Natural killer cell (primary cell): ENCODE results near the gene PRADC1. TPM values are rescaled to one million over a fixed set of nuclear protein-coding genes. Genes with fewer than 3 reads are reported as not detected.
A peak's percentile ranks its signal among the peaks of the same experiment; 100 is the strongest.

ENCODE experiments used
- ATAC-seq, 3 donors: fragments of 150-1000 bp in 2 of 3; fragments of 200-7000 bp in 1 of 3; cut with Tn5 transposase; 1 replicate in 1 of 3; 2 replicates in 2 of 3; pipeline ENCODE4 v1.10.0; 2021; ENCODE audit warnings: mild to moderate bottlenecking in 2 of 3, moderate library complexity in 2 of 3
- DNase-seq, 2 donors: peaks; one replicate each; pipeline versions ENCODE4 v3.0.0 to v3.0.0-alpha.2; 2013 to 2021; ENCODE audit warnings: mixed read lengths in 1 of 2
- H3K27ac ChIP-seq: one replicate; pipeline ENCODE4 v1.5.1; 2013; ENCODE audit warnings: mild to moderate bottlenecking, low read length
- H3K27me3 ChIP-seq: one replicate; pipeline ENCODE4 v1.6.1; 2013; ENCODE audit warnings: low read length; ENCODE audit not compliant: control insufficient read depth, insufficient read depth
- H3K36me3 ChIP-seq: one replicate; pipeline ENCODE4 v1.6.1; 2013; ENCODE audit warnings: low read length; ENCODE audit not compliant: control insufficient read depth, insufficient read depth
- H3K4me1 ChIP-seq: one replicate; pipeline ENCODE4 v1.6.1; 2013; ENCODE audit warnings: low read length; ENCODE audit not compliant: control insufficient read depth, insufficient read depth
- H3K4me3 ChIP-seq: one replicate; pipeline ENCODE4 v1.5.1; 2013; ENCODE audit warnings: low read length
- H3K9me3 ChIP-seq: one replicate; pipeline ENCODE4 v1.6.1; 2013; ENCODE audit warnings: low read length; ENCODE audit not compliant: control insufficient read depth, insufficient read depth
- H3K27ac Mint-ChIP-seq, 2 donors: one replicate each; pipeline ENCODE4 v1.8.0; 2022; ENCODE audit warnings: mild to moderate bottlenecking in 2 of 2, mixed read lengths in 2 of 2, moderate library complexity in 1 of 2
- H3K27me3 Mint-ChIP-seq, 2 donors: one replicate each; pipeline ENCODE4 v1.8.0; 2022; ENCODE audit warnings: low read depth in 2 of 2, mixed read lengths in 2 of 2
- H3K36me3 Mint-ChIP-seq: one replicate; pipeline ENCODE4 v1.8.0; 2022; ENCODE audit warnings: mixed read lengths
- H3K4me1 Mint-ChIP-seq, 2 donors: one replicate each; pipeline ENCODE4 v1.8.0; 2022; ENCODE audit warnings: mixed read lengths in 2 of 2
- H3K4me3 Mint-ChIP-seq: one replicate; pipeline ENCODE4 v1.8.0; 2022; ENCODE audit warnings: mild to moderate bottlenecking, moderate library complexity, mixed read lengths
- H3K9me3 Mint-ChIP-seq, 2 donors: one replicate each; pipeline ENCODE4 v1.8.0; 2022; ENCODE audit warnings: mixed read lengths in 2 of 2
- CTCF ChIP-seq: fragments of 200-600 bp; IDR thresholded peaks from one replicate; pipeline ENCODE4 v1.8.0; 2022; ENCODE audit warnings: antibody characterized with exemption
- WGBS: methylation state at CpG from one replicate; pipeline ENCODE4 v1.1.7; 2013; ENCODE audit warnings: missing lambda C conversion rate; ENCODE audit not compliant: insufficient coverage; 5-methylcytosine and 5-hydroxymethylcytosine counted together
- intact Hi-C: fragments of 100-400 bp; cut with micrococcal nuclease; formaldehyde crosslinking; loops from one replicate; pipeline ENCODE4 v1.14.2; 2022
- total RNA-seq, 4 donors: library from RNA; stranded (reverse); fragments of 120-200 nt in 1 of 4; gene quantifications; one replicate each; pipeline versions ENCODE4 v1.2.3 to v1.2.4, GENCODE V29; 2013 to 2022

PRADC1 gene
- total RNA-seq, 3 donors from 2014 or later (not counting 1 experiment from before 2014, with no cell fraction given): 8.3 to 9.7 (median 9.1) TPM

DNA sequence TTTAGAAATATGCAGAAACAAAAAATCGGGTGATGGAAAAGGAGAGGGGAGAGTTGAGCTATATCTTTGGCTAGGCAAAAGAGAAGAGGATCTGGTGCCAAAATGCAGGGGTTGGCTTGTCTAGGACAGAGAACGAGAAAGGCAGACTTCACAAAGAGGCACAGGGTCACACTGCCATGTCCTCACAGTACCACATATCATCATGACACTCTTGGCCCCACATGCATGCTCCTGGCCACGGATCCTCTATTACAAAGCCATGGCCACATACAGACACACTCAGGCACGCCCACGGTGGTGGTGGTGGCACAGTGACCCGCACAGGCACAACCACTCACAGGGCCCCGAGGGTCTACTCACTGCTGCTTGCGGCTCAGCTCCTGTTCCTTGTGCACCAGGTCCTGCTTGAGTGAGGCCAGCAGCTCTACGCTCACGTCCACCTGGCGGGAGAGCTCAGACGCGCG lies 35.4 kb upstream of the PRADC1 start:
- intact Hi-C loops: no loop called here

DNA sequence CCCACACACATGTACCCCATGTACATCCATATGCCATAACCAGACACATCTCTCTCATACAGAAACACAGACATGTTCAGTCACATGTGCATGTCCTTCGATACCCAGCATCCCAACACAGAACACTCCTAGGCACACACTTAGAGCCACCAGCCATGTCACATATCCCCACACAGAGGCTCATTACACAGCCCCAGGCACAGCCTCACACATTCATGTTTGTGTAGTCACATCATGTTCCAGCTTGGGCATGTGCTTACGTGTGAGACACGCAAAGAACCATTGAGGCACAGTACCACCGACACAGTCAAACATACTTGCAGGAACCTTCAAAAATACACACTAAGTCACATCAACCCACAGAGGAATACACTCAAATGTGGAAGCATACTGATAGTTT lies 34.0 kb upstream of the PRADC1 start:
- no peak for TF ChIP-seq CTCF
- Histone ChIP-seq H3K27me3 (no peaks in the 10 kb centered on the region), H3K9me3 (no peaks in the 10 kb centered on the region), H3K36me3 (no peaks in the 10 kb centered on the region), H3K4me3 (no peak overlapping the region), H3K27ac (no peak overlapping the region), H3K4me1 (peaks cover 8% of the 10 kb centered on the region)
- ATAC-seq (no peak), DNase-seq (no peak)
- H3K4me1 Mint-ChIP-seq: peaks cover 10 to 18% of the 10 kb centered on the region in 2 donors
- no peaks in the 10 kb centered on the region for H3K36me3 Mint-ChIP-seq
- no peak overlapping the region for H3K27ac Mint-ChIP-seq
- H3K4me3 Mint-ChIP-seq: no peak overlapping the region
- WGBS: 98% methylated on average over 4 of the region's 4 CpGs
- no peaks in the 10 kb centered on the region for H3K27me3 Mint-ChIP-seq
- intact Hi-C loops: no loop called here
- H3K9me3 Mint-ChIP-seq: no peaks in the 10 kb centered on the region

More for the DNA sequence above, 35.4 kb upstream of the PRADC1 start:
- DNase-seq (peak in 1 of 2 donors; percentile 11), ATAC-seq (no peak)
- Mint-ChIP-seq H3K9me3 (no peaks in the 10 kb centered on the region), H3K4me1 (peaks cover 10 to 18% of the 10 kb centered on the region in 2 donors), H3K36me3 (no peaks in the 10 kb centered on the region), H3K4me3 (peak overlapping the region; percentile 79), H3K27ac (no peak overlapping the region), H3K27me3 (no peaks in the 10 kb centered on the region)
- H3K36me3 ChIP-seq: no peaks in the 10 kb centered on the region
- H3K27me3 ChIP-seq: no peaks in the 10 kb centered on the region
- peaks cover 8% of the 10 kb centered on the region for H3K4me1 ChIP-seq
- H3K27ac ChIP-seq: no peak overlapping the region
- WGBS: 94% methylated on average over 14 of the region's 14 CpGs
- H3K4me3 ChIP-seq: no peak overlapping the region
- TF ChIP-seq CTCF: no peak
- H3K9me3 ChIP-seq: no peaks in the 10 kb centered on the region

GRCh38 chr2:73266061-73266901 lies 33.2 kb upstream of the PRADC1 start:
- no peak overlapping the region for H3K4me3 ChIP-seq
- Mint-ChIP-seq H3K9me3 (no peaks in the 10 kb centered on the region), H3K4me1 (peaks cover 10 to 14% of the 10 kb centered on the region in 2 donors), H3K27me3 (no peaks in the 10 kb centered on the region), H3K27ac (no peak overlapping the region), H3K4me3 (no peak overlapping the region), H3K36me3 (no peaks in the 10 kb centered on the region)
- intact Hi-C loops: no loop called here
- no peak overlapping the region for H3K27ac ChIP-seq
- peaks cover 8% of the 10 kb centered on the region for H3K4me1 ChIP-seq
- 97% methylated on average over 26 of the region's 26 CpGs for WGBS
- no peaks in the 10 kb centered on the region for H3K27me3 ChIP-seq
- TF ChIP-seq CTCF: no peak
- no peak for ATAC-seq
- no peaks in the 10 kb centered on the region for H3K9me3 ChIP-seq
- DNase-seq: no peak
- no peaks in the 10 kb centered on the region for H3K36me3 ChIP-seq
